PC-9 (cell line): ENCODE data around the gene NOM1. TPM values are rescaled to one million over a fixed set of nuclear protein-coding genes. Genes with fewer than 3 reads are reported as not detected.

ENCODE experiments used
- BruUV-seq: library from RNA; stranded (reverse); fragments of 400-500 nt; replicated peaks from 2 replicates; lab custom pipeline; 2021; lab: Mats Ljungman, UMichigan
- CTCF ChIA-PET: fragments of 300-600 bp; sonication (Branson Sonifier 250); formaldehyde crosslinking; loops from one replicate; lab custom pipeline; 2022; ENCODE audit warnings: antibody characterized with exemption; lab: Charles Lee
- POLR2A ChIA-PET: fragments of 300-600 bp; sonication (Branson Sonifier 250); formaldehyde crosslinking; loops from one replicate; lab custom pipeline; 2022; ENCODE audit warnings: antibody characterized with exemption; ENCODE audit not compliant: unreplicated experiment; lab: Charles Lee
- DNase-seq, 2 experiments: peaks; one replicate each; pipeline versions ENCODE4 v3.0.0 to v3.0.0-alpha.2; 2015 to 2022; ENCODE audit warnings: mixed read lengths in 1 of 2
- H2AFZ ChIP-seq: fragments of 200-600 bp; sonication (generic); 2 replicates; pipeline ENCODE4 v1.8.1; 2017; ENCODE audit warnings: antibody characterized with exemption
- H3F3A ChIP-seq: fragments of 200-600 bp; sonication (generic); 2 replicates; pipeline ENCODE4 v1.8.1; 2017; ENCODE audit warnings: antibody characterized with exemption, mild to moderate bottlenecking, low read depth; ENCODE audit not compliant: insufficient read depth
- H3K27ac ChIP-seq: fragments of 200-600 bp; sonication (generic); 2 replicates; pipeline ENCODE4 v1.6.1; 2016; ENCODE audit warnings: mixed run types
- H3K27me3 ChIP-seq: fragments of 200-600 bp; sonication (generic); 2 replicates; pipeline ENCODE4 v1.6.1; 2016; ENCODE audit warnings: low read depth, mixed run types; ENCODE audit not compliant: insufficient read depth
- H3K36me3 ChIP-seq: fragments of 200-600 bp; sonication (generic); 2 replicates; pipeline ENCODE4 v1.6.1; 2016; ENCODE audit warnings: low read depth, mixed run types
- H3K4me1 ChIP-seq: fragments of 200-600 bp; sonication (generic); replicated peaks from 2 replicates; pipeline ENCODE4 v1.6.1; 2016; ENCODE audit warnings: mixed run types; ENCODE audit not compliant: insufficient read depth
- H3K4me2 ChIP-seq: fragments of 200-600 bp; sonication (generic); 2 replicates; pipeline ENCODE4 v1.6.1; 2017; ENCODE audit warnings: mixed run types
- H3K4me3 ChIP-seq: fragments of 200-600 bp; sonication (generic); 2 replicates; pipeline ENCODE4 v1.6.1; 2016; ENCODE audit warnings: mixed run types
- H3K79me2 ChIP-seq: fragments of 200-600 bp; sonication (generic); 2 replicates; pipeline ENCODE4 v1.6.1; 2017; ENCODE audit warnings: low read depth, mixed run types
- H3K9me2 ChIP-seq: fragments of 200-600 bp; sonication (generic); 2 replicates; pipeline ENCODE4 v1.8.1; 2017; ENCODE audit warnings: mild to moderate bottlenecking; ENCODE audit not compliant: insufficient read depth
- H3K9me3 ChIP-seq: fragments of 200-600 bp; sonication (generic); 2 replicates; pipeline ENCODE4 v1.8.1; 2016; ENCODE audit warnings: low read depth; ENCODE audit not compliant: insufficient read depth
- H4K20me1 ChIP-seq: fragments of 200-600 bp; sonication (generic); 2 replicates; pipeline ENCODE4 v1.8.1; 2017; ENCODE audit not compliant: insufficient read depth
- CTCF ChIP-seq: fragments of 200-600 bp; sonication (generic); conservative IDR thresholded peaks from 2 replicates; pipeline ENCODE4 v1.6.1; 2017; ENCODE audit warnings: mixed run types, antibody characterized with exemption, mild to moderate bottlenecking, moderate library complexity
- EZH2 ChIP-seq: fragments of 200-600 bp; sonication (generic); IDR thresholded peaks from 2 replicates; pipeline ENCODE4 v1.8.0; 2017; ENCODE audit warnings: antibody characterized with exemption, low read depth
- intact Hi-C: fragments of 100-400 bp; cut with micrococcal nuclease; formaldehyde crosslinking; loops from one replicate; pipeline ENCODE4 v1.10.0; 2022; ENCODE audit not compliant: unreplicated experiment
- total RNA-seq: library from RNA; stranded (reverse); gene quantifications from 2 replicates; pipeline ENCODE4 v1.2.3, GENCODE V29; 2021

The NOM1 gene
- total RNA-seq, 1 experiment from 2014 or later, result 25.4 TPM

- Histone ChIP-seq H3F3A (peaks cover 13% of the 10 kb centered on the region), H3K4me1 (no peaks in the 10 kb centered on the region), H3K9me2 (no peaks in the 10 kb centered on the region), H3K79me2 (no peaks in the 10 kb centered on the region), H3K27me3 (no peaks in the 10 kb centered on the region), H3K27ac (no peak overlapping the region), H3K9me3 (no peaks in the 10 kb centered on the region), H3K4me2 (no peak overlapping the region), H3K4me3 (no peak overlapping the region), H4K20me1 (peaks cover 19% of the 10 kb centered on the region), H3K36me3 (peaks cover 37% of the 10 kb centered on the region), H2AFZ (no peak overlapping the region)
- ChIA-PET CTCF (no interaction called here), POLR2A (no interaction called here)
- intact Hi-C loops, result no loop called here
- no peak for TF ChIP-seq CTCF
- no peak for TF ChIP-seq EZH2
- BruUV-seq, result no TSS peak
- no peak for DNase-seq
Measured at GRCh38 chr7:156966387-156966786, 16.9 kb downstream of the NOM1 start.

- intact Hi-C loops, result no loop called here
- Histone ChIP-seq H2AFZ (no peak overlapping the region), H3K79me2 (no peaks in the 10 kb centered on the region), H3K36me3 (peaks cover 42% of the 10 kb centered on the region), H3K27me3 (no peaks in the 10 kb centered on the region), H4K20me1 (peaks cover 8% of the 10 kb centered on the region), H3K4me2 (no peak overlapping the region), H3K9me3 (no peaks in the 10 kb centered on the region), H3F3A (peaks cover 15% of the 10 kb centered on the region), H3K4me1 (no peaks in the 10 kb centered on the region), H3K4me3 (no peak overlapping the region), H3K27ac (no peak overlapping the region), H3K9me2 (no peaks in the 10 kb centered on the region)
- TF ChIP-seq EZH2, result no peak
- no TSS peak for BruUV-seq
- DNase-seq, result no peak
- ChIA-PET POLR2A (no interaction called here), CTCF (no interaction called here)
Measured at GRCh38 chr7:156968183-156968582, 18.7 kb downstream of the NOM1 start.

- no peaks in the 10 kb centered on the region for H3K27me3 ChIP-seq
- H3K9me2 ChIP-seq, result no peaks in the 10 kb centered on the region
- H3K4me3 ChIP-seq, result no peak overlapping the region
- no peak overlapping the region for H3K27ac ChIP-seq
- BruUV-seq, result no TSS peak
- H3K9me3 ChIP-seq, result no peaks in the 10 kb centered on the region
- peaks cover 25% of the 10 kb centered on the region; the same call in 1 of the 2 replicates for H3K36me3 ChIP-seq
- peaks cover 8% of the 10 kb centered on the region for H4K20me1 ChIP-seq
- ChIA-PET POLR2A (no interaction called here), CTCF (no interaction called here)
- H3K4me1 ChIP-seq, result no peaks in the 10 kb centered on the region
- H3K4me2 ChIP-seq, result no peak overlapping the region
- no peaks in the 10 kb centered on the region for H3K79me2 ChIP-seq
- H2AFZ ChIP-seq, result no peak overlapping the region
- intact Hi-C loops, result loop anchor here (1.0 to 5.0 kb wide), 4 partner anchors 167 to 1382 kb away; partner anchors contain the start of gene UBE3C
- peak in 1 of 2 experiments; percentile 45 for DNase-seq
- TF ChIP-seq EZH2 (no peak), CTCF (peak; percentile 80)
- peaks cover 15% of the 10 kb centered on the region for H3F3A ChIP-seq
Measured at GRCh38 chr7:156969972-156970420, 20.5 kb downstream of the NOM1 start.

GRCh38 chr7:156975620-156976019 is 26.1 kb downstream of the NOM1 start:
- no peak for DNase-seq
- CTCF ChIA-PET, result no interaction called here
- POLR2A ChIA-PET, result no interaction called here
- H3K4me3 ChIP-seq, result no peak overlapping the region
- H2AFZ ChIP-seq, result no peak overlapping the region
- peaks cover 19% of the 10 kb centered on the region for H3K36me3 ChIP-seq
- no peaks in the 10 kb centered on the region for H4K20me1 ChIP-seq
- BruUV-seq, result no TSS peak
- no peaks in the 10 kb centered on the region for H3K4me1 ChIP-seq
- H3K27ac ChIP-seq, result no peak overlapping the region
- no peaks in the 10 kb centered on the region for H3K27me3 ChIP-seq
- H3F3A ChIP-seq, result 0 out of 2 replicates have a peak, but pooled peaks cover 5% of the 10 kb centered on the region
- H3K9me3 ChIP-seq, result no peaks in the 10 kb centered on the region
- no peaks in the 10 kb centered on the region for H3K79me2 ChIP-seq
- no peak overlapping the region for H3K4me2 ChIP-seq
- no peaks in the 10 kb centered on the region for H3K9me2 ChIP-seq
- intact Hi-C loops, result no loop called here
- TF ChIP-seq EZH2 (no peak), CTCF (no peak)
